ENCODE data around the gene ANKRD65.
"Not testable (repeated sequence)": the region's sequence is repeated elsewhere in the genome, so short reads cannot be mapped to it uniquely, and the experiment has no call there.

Gene ANKRD65

DNA sequence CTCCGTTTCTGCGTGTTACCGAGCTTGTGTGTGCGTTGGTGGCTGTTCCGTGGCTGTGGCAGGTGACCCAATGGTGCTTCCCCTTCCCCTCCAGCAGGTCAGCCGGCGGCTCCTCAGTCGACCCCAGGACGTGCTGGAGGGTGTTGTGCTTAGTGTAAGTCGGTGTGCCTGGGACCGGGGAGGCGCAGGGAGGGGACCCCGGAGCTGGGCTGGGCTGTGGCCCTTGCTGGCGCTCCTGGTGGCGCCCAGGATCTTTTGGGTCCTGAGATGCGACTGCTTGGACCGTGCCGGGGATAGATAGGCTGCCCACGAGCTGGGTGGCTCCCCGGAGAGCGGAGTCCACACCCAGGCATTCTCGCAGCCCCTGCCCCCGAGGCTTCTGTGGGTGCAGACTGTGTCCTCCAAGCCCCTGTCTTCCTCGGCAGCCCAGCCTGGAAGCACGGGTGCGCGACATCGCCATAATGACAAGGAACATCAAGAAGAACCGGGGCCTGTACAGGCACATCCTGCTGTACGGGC is 34.3 kb upstream of the ANKRD65 start:
- Histone ChIP-seq H3K36me3 (ENCODE audit: control insufficient read depth in 2 of 2, insufficient read depth in 2 of 2, low read length in 2 of 2) (no peaks in the 10 kb centered on the region), H3K4me1 (ENCODE audit: control insufficient read depth, insufficient read depth, low read length) (no peaks in the 10 kb centered on the region), H3K9me3 (ENCODE audit: control insufficient read depth in 2 of 2, low read length in 2 of 2) (no peaks in the 10 kb centered on the region), H3K27ac (ENCODE audit: low read length) (no peak overlapping the region), H3K4me3 (ENCODE audit: low read length in 2 of 2) (no peak overlapping the region), H3K9ac (ENCODE audit: low read length in 2 of 2) (no peak overlapping the region), H3K27me3 (ENCODE audit: control insufficient read depth in 1 of 2, insufficient read depth in 2 of 2, low read length in 2 of 2) (no peaks in the 10 kb centered on the region)

DNA sequence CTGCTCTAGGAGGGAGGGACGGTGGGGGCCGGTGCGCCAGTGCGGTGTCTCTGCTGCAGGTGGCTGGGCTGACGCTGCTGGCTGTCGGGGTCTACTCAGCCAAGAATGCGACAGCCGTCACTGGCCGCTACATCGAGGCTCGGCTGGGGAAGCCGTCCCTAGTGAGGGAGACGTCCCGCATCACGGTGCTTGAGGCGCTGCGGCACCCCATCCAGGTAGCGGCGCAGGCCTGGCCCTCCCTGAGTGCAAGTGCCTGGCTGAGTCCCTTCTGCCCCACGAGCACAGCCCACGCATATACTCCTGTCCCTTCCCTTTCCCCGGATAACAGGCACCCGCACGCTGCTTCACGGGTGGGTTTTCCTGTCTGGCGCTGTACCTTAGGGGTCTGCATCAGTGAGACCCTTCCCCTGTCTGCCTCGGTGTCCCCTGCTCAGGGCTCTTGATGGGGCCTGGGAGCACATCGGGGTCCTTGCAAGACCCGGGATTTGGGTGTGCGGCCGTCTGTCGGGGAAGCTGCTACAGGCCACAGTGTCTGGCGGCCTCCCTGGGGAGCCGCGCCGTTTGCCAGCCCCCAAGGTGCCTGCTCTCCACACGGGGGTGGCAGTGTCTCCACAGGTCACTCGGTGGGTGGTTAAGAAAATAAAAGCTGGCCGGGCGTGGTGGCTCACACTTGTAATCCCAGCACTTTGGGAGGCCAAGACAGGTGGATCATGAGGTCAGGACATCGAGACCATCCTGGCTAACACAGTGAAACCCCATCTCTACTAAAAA is 33.4 kb upstream of the ANKRD65 start:
- not testable (repeated sequence) for H3K9me3 ChIP-seq (ENCODE audit: control insufficient read depth in 2 of 2, low read length in 2 of 2); H3K9ac ChIP-seq (ENCODE audit: low read length in 2 of 2); H3K27me3 ChIP-seq (ENCODE audit: control insufficient read depth in 1 of 2, insufficient read depth in 2 of 2, low read length in 2 of 2); H3K27ac ChIP-seq (ENCODE audit: low read length); H3K4me3 ChIP-seq (ENCODE audit: low read length in 2 of 2); H3K36me3 ChIP-seq (ENCODE audit: control insufficient read depth in 2 of 2, insufficient read depth in 2 of 2, low read length in 2 of 2); H3K4me1 ChIP-seq (ENCODE audit: control insufficient read depth, insufficient read depth, low read length)

DNA sequence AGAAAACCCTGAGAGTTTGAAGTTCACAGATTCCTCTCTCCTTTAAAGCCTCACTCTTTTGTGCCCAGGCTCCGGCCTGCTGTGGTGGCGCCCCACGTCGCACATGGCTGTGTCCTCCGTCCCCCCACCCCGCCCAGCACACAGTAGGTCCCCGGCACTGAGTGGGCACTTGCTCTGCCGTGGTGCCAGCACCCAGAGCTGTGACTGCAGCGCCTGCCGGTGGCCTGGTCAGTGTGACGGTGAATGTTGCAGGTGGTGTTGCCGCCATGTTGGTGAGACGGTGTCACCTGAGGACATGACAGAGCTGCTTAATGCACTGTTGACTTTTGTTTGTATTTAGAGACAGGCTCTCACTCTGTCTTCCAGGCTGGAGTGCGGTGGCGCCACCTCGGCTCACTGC is 31.8 kb upstream of the ANKRD65 start:
- no peaks in the 10 kb centered on the region for H3K27me3 ChIP-seq (ENCODE audit: control insufficient read depth in 1 of 2, insufficient read depth in 2 of 2, low read length in 2 of 2)
- H3K36me3 ChIP-seq (ENCODE audit: control insufficient read depth in 2 of 2, insufficient read depth in 2 of 2, low read length in 2 of 2) = no peaks in the 10 kb centered on the region
- H3K4me3 ChIP-seq (ENCODE audit: low read length in 2 of 2) = no peak overlapping the region
- no peaks in the 10 kb centered on the region for H3K4me1 ChIP-seq (ENCODE audit: control insufficient read depth, insufficient read depth, low read length)
- H3K9me3 ChIP-seq (ENCODE audit: control insufficient read depth in 2 of 2, low read length in 2 of 2) = no peaks in the 10 kb centered on the region
- no peak overlapping the region for H3K27ac ChIP-seq (ENCODE audit: low read length)
- no peak overlapping the region for H3K9ac ChIP-seq (ENCODE audit: low read length in 2 of 2)

DNA sequence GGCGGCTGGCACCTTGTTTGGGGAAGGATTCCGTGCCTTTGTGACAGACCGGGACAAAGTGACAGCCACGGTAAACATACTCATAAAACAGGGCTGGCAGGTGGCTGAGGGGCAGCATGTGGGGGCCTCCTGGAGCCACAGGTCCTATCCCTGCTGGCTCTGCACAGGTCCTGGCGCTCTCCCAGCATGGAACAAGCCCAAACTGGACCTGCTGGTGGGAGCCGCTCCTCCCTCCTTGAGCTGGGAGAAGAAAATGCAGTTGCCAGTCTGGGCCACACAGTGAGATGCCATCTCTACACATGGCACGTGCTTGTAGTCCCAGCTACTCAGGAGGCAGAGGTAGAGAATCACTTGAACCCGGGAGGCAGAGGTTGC is 31.3 kb upstream of the ANKRD65 start:
- not testable (repeated sequence) for H3K27ac ChIP-seq (ENCODE audit: low read length); H3K9ac ChIP-seq (ENCODE audit: low read length in 2 of 2); H3K4me1 ChIP-seq (ENCODE audit: control insufficient read depth, insufficient read depth, low read length); H3K4me3 ChIP-seq (ENCODE audit: low read length in 2 of 2); H3K36me3 ChIP-seq (ENCODE audit: control insufficient read depth in 2 of 2, insufficient read depth in 2 of 2, low read length in 2 of 2); H3K27me3 ChIP-seq (ENCODE audit: control insufficient read depth in 1 of 2, insufficient read depth in 2 of 2, low read length in 2 of 2); H3K9me3 ChIP-seq (ENCODE audit: control insufficient read depth in 2 of 2, low read length in 2 of 2)

DNA sequence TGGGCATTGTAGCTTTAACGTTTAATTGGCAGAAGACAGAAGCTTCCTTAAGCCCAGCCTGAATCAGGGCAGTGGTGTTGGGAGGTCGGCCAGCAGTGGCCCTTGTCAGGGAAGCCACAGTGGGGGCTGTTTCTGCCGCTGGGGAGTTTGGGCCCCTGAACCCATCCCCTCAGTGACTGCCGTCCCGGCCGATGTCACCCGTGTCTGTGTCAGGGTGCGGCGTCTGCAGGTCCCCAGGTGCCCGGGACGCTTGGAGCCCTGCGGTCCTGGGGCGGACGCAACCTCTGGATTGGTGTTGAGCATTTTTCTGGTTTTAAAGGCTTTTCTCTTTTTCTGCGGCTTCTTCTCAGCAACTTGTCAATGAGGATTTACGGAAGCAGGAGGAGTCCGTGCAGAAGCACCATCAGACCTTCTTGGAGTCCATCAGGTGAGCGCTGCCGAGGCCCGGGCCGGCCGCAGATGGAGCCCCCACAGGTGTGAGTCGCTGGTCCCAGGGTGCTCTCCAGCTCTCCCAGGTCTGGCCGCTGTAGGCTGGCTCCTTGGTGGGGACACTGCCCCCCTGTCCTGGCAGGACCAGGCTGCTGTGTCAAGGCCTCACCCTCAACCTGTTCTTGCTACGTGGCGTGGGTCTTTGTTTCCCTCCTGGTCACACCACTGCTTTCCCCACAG is 30.8 kb upstream of the ANKRD65 start:
- no peak overlapping the region for H3K27ac ChIP-seq (ENCODE audit: low read length)
- no peaks in the 10 kb centered on the region for H3K36me3 ChIP-seq (ENCODE audit: control insufficient read depth in 2 of 2, insufficient read depth in 2 of 2, low read length in 2 of 2)
- no peaks in the 10 kb centered on the region for H3K4me1 ChIP-seq (ENCODE audit: control insufficient read depth, insufficient read depth, low read length)
- no peaks in the 10 kb centered on the region for H3K9me3 ChIP-seq (ENCODE audit: control insufficient read depth in 2 of 2, low read length in 2 of 2)
- no peak overlapping the region for H3K4me3 ChIP-seq (ENCODE audit: low read length in 2 of 2)
- H3K9ac ChIP-seq (ENCODE audit: low read length in 2 of 2) = no peak overlapping the region
- H3K27me3 ChIP-seq (ENCODE audit: control insufficient read depth in 1 of 2, insufficient read depth in 2 of 2, low read length in 2 of 2) = no peaks in the 10 kb centered on the region

DNA sequence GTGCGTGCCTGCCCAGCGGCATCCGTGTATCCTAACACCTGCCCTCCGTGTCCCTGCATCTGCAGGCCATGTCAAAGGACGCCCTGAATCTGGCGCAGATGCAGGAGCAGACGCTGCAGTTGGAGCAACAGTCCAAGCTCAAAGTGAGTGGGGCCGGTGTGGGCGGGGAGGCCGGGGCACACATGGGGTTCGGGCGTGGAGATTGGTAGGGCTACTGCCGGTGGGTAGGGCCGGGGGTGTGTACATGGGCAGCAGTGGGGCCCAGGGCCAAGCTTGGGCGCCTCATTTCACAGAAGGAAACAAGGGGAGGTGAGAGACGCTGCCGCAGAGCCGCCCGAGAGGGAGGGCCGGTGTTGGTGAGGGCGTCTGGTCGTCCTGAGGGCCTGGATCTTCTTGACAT is 29.5 kb upstream of the ANKRD65 start:
- H3K27me3 ChIP-seq (ENCODE audit: control insufficient read depth in 1 of 2, insufficient read depth in 2 of 2, low read length in 2 of 2); H3K9ac ChIP-seq (ENCODE audit: low read length in 2 of 2); H3K9me3 ChIP-seq (ENCODE audit: control insufficient read depth in 2 of 2, low read length in 2 of 2); H3K4me3 ChIP-seq (ENCODE audit: low read length in 2 of 2); H3K27ac ChIP-seq (ENCODE audit: low read length); H3K4me1 ChIP-seq (ENCODE audit: control insufficient read depth, insufficient read depth, low read length); H3K36me3 ChIP-seq (ENCODE audit: control insufficient read depth in 2 of 2, insufficient read depth in 2 of 2, low read length in 2 of 2): not testable (repeated sequence)

DNA sequence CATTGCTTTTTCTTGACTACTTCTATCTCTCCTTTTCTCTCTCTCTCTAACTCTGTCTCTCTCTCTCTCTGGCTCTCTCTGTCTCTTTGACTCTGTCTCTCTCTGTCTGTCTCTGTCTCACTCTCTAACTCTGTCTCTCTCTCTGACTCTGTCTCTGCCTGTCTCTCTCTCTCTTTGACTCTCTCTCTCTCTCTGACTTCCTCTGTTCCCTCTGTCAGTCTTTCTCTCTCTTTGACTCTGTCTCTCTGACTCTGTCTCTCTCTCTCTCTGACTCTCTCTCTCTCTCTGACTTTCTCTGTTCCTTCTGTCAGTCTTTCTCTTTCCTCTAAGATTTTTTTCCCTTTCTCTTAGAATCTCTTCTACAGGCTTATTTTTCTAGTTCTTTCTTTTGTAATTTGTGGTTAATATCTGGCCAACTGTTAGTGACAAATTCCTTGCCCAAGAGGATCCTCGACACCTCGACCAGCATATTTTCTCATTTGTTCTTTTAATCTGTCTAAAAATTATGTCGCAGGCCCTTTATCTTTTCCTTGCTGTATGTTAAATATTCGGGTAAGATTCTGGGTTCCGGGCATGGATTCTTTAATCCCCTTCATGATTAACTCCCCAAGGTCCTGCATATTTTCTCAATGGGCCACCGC is 28.1 kb upstream of the ANKRD65 start, which contains the start of gene ATAD3C:
TSS of gene ATAD3C (plus strand) at position 591 of the 641 bp plus-strand sequence. CDS start 995 bp downstream, outside the sequence.
- H3K9me3 ChIP-seq (ENCODE audit: control insufficient read depth in 2 of 2, low read length in 2 of 2) = no peaks in the 10 kb centered on the region
- H3K4me3 ChIP-seq (ENCODE audit: low read length in 2 of 2) = no peak within 1 kb of the TSS
- H3K36me3 ChIP-seq (ENCODE audit: control insufficient read depth in 2 of 2, insufficient read depth in 2 of 2, low read length in 2 of 2) = no peaks in the 10 kb centered on the region
- no peaks in the 10 kb centered on the region for H3K4me1 ChIP-seq (ENCODE audit: control insufficient read depth, insufficient read depth, low read length)
- H3K27me3 ChIP-seq (ENCODE audit: control insufficient read depth in 1 of 2, insufficient read depth in 2 of 2, low read length in 2 of 2) = no peaks in the 10 kb centered on the region
- H3K9ac ChIP-seq (ENCODE audit: low read length in 2 of 2) = no peak within 1 kb of the TSS
- H3K27ac ChIP-seq (ENCODE audit: low read length) = no peak within 1 kb of the TSS

DNA sequence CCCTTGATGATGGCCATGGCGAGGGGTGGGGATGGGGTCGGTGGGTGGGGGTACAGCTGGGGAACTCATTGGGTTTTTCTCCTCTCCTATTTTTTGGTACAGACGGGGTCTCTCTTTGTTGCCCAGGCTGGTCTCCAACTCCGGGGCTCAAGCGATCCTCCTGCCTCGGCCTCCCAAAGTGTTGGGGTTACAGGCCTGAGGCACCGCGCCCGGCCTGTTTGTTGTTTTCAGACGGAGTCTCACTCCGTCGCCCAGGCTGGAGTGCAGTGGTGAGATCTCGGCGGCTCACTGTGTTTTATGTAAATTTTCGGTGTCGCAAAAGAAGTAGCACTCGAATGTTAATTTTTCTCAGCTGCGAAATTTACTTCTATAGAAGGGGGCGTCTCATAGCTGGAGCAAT is 25.6 kb upstream of the ANKRD65 start:
- not testable (repeated sequence) for H3K9me3 ChIP-seq (ENCODE audit: control insufficient read depth in 2 of 2, low read length in 2 of 2); H3K4me3 ChIP-seq (ENCODE audit: low read length in 2 of 2); H3K4me1 ChIP-seq (ENCODE audit: control insufficient read depth, insufficient read depth, low read length); H3K9ac ChIP-seq (ENCODE audit: low read length in 2 of 2); H3K36me3 ChIP-seq (ENCODE audit: control insufficient read depth in 2 of 2, insufficient read depth in 2 of 2, low read length in 2 of 2); H3K27ac ChIP-seq (ENCODE audit: low read length); H3K27me3 ChIP-seq (ENCODE audit: control insufficient read depth in 1 of 2, insufficient read depth in 2 of 2, low read length in 2 of 2)

DNA sequence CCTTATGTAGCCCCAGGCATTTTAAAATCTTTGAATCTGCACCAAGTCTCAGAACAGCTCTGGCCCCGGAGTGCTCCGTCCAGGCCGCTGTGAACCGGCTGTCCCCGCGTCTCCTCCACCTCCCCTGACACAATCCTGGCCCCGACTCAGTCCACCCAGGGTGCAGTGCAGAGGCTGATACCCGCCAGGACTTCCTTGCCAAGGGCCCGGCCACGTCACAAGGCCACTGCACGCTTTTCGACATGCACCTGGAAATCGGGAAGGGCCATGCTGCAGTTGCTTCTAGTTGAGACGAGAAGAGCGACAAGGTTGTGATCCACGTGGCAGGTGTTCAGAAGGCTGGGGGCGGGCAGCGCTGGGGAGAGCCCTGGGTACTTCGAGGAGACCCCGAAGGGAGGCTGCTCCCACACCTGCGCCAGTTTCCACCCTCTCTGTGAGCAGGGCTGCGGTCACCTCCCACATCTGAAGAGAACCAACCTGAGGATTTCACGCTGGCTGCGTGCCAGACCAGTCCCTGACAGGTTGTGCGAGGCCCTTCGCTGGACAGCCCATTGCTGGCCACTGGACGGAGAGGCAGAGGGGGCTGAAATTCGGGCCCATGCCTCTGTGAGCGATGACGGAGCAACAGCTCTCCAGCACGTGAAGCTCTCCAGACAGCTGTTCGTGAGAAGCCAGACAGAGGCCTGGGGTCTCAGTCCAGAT is 21.1 kb upstream of the ANKRD65 start:
- Histone ChIP-seq H3K27me3 (ENCODE audit: control insufficient read depth in 1 of 2, insufficient read depth in 2 of 2, low read length in 2 of 2) (no peaks in the 10 kb centered on the region), H3K36me3 (ENCODE audit: control insufficient read depth in 2 of 2, insufficient read depth in 2 of 2, low read length in 2 of 2) (no peaks in the 10 kb centered on the region), H3K4me3 (ENCODE audit: low read length in 2 of 2) (no peak overlapping the region), H3K4me1 (ENCODE audit: control insufficient read depth, insufficient read depth, low read length) (peaks cover 29% of the 10 kb centered on the region), H3K27ac (ENCODE audit: low read length) (no peak overlapping the region), H3K9me3 (ENCODE audit: control insufficient read depth in 2 of 2, low read length in 2 of 2) (no peaks in the 10 kb centered on the region), H3K9ac (ENCODE audit: low read length in 2 of 2) (no peak overlapping the region)

DNA sequence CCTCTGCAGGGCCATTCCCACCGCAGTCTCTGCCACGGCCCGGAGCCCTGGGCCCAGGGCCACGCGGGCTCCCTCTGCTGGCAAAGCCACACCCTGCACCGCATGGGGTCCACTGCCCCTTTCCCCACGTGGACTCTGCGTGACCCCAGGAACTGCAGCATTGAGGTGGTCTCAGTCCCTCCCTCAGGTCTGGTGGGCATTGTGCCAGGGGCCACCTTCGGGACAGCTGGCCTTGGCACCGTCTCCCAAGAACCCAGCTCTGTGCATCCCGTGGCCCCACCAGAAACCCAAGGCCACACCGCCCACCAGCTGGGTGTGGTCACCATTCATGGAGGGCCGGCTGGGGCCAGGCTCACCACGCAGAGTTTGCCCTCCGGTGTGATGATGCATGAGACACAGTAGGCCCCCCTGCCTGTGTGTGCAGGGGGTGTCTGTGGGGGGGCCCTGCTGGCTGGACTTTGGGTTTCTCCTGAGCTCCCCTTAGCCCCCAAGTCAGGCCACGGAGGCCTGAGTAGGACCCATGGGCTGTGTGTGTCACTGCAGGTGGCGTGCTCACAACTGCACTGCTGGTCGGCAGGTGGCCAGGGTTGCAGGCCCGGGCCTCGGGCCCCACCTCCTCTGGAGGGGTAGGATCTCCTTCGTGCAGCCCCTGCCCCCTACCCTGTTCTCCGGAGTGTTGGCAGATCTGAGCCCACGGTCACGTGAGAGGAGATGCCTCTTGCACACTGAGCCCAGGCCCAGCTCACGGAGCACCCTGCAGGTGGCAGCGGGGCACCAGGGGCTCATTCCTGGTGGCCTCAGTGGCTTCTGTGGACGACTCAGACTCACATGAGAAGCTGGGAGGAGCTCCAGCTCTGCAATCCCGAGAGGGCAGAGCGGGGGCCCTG is 20.2 kb upstream of the ANKRD65 start:
- no peaks in the 10 kb centered on the region for H3K36me3 ChIP-seq (ENCODE audit: control insufficient read depth in 2 of 2, insufficient read depth in 2 of 2, low read length in 2 of 2)
- peaks cover 39% of the 10 kb centered on the region for H3K4me1 ChIP-seq (ENCODE audit: control insufficient read depth, insufficient read depth, low read length)
- no peak overlapping the region for H3K4me3 ChIP-seq (ENCODE audit: low read length in 2 of 2)
- H3K27ac ChIP-seq (ENCODE audit: low read length) = no peak overlapping the region
- no peak overlapping the region for H3K9ac ChIP-seq (ENCODE audit: low read length in 2 of 2)
- H3K27me3 ChIP-seq (ENCODE audit: control insufficient read depth in 1 of 2, insufficient read depth in 2 of 2, low read length in 2 of 2) = no peaks in the 10 kb centered on the region
- H3K9me3 ChIP-seq (ENCODE audit: control insufficient read depth in 2 of 2, low read length in 2 of 2) = no peaks in the 10 kb centered on the region
